Peyer's patch (tissue), 4 donors: ENCODE measurements around the gene EYA2.

Experiments used
- POLR2A ChIP-seq, 2 donors: fragments of 450-650 bp; IDR thresholded peaks; one replicate each; pipeline ENCODE4 v1.5.1; 2017; ENCODE audit warnings: antibody characterized with exemption in 2 of 2, mild to moderate bottlenecking in 2 of 2, moderate library complexity in 2 of 2
- TF ChIP-seq, protein P1 (sequence below), 6 experiments: fragments of 450-650 bp in 4 of 6; fragments of 200-600 bp in 2 of 6; sonication (generic) in 1 of 6; IDR thresholded peaks; one replicate each; pipeline ENCODE4 v1.5.1; 2017 to 2019; ENCODE audit warnings: antibody characterized with exemption in 6 of 6, mild to moderate bottlenecking in 3 of 6, moderate library complexity in 1 of 6

DNA sequence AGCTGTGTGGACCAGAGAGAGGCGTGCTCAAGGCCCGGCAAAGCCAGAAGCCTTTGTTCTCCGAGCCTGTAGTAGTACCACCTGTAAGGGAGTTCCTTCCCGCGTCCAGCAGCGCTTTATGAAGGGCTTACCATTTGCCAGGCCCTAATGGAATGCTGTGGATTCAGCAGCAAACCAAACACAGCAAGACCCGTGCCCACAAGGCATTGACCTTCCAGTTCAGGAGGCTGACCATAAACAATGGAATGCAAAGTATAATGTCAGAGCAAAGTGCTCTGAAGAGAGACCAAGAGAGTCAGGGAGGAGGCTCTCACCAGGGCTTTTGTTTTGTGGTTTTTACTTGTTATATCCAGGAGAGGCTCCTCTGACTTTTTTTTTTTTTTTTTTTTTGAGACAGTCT is 252.0 kb downstream of the EYA2 start:
- no peak for TF ChIP-seq POLR2A (IDR thresholded peaks at IDR 0.05)
- TF ChIP-seq, protein P1, sequence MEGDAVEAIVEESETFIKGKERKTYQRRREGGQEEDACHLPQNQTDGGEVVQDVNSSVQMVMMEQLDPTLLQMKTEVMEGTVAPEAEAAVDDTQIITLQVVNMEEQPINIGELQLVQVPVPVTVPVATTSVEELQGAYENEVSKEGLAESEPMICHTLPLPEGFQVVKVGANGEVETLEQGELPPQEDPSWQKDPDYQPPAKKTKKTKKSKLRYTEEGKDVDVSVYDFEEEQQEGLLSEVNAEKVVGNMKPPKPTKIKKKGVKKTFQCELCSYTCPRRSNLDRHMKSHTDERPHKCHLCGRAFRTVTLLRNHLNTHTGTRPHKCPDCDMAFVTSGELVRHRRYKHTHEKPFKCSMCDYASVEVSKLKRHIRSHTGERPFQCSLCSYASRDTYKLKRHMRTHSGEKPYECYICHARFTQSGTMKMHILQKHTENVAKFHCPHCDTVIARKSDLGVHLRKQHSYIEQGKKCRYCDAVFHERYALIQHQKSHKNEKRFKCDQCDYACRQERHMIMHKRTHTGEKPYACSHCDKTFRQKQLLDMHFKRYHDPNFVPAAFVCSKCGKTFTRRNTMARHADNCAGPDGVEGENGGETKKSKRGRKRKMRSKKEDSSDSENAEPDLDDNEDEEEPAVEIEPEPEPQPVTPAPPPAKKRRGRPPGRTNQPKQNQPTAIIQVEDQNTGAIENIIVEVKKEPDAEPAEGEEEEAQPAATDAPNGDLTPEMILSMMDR (IDR thresholded peaks at IDR 0.05), result no peak
